GM19328 (cell line): ENCODE measurements around the gene FLT3LG.

Experiments used
- ATAC-seq: cut with Tn5 transposase; IDR thresholded peaks from one replicate; pipeline ENCODE4 v1.9.1; 2021; ENCODE audit warnings: mild to moderate bottlenecking, moderate library complexity; ENCODE audit not compliant: unreplicated experiment

FLT3LG gene

GRCh38 chr19:49507803-49508494, 33.9 kb downstream of the FLT3LG start:
- no peak for ATAC-seq

GRCh38 chr19:49512970-49513745, 39.1 kb downstream of the FLT3LG start:
- ATAC-seq, result no peak

- no peak for ATAC-seq
These were observed 39.7 kb downstream of the FLT3LG start for GRCh38 chr19:49513746-49514118.

- no peak for ATAC-seq
These were observed 40.1 kb downstream of the FLT3LG start for GRCh38 chr19:49514151-49514550.

GRCh38 chr19:49515767-49516166, 41.8 kb downstream of the FLT3LG start:
- ATAC-seq, result no peak

- no peak for ATAC-seq
These were observed 44.0 kb downstream of the FLT3LG start for GRCh38 chr19:49518033-49518432.

- no peak for ATAC-seq
These were observed 46.8 kb downstream of the FLT3LG start for GRCh38 chr19:49520705-49521319.

GRCh38 chr19:49524812-49525455, 50.9 kb downstream of the FLT3LG start:
- ATAC-seq, result no peak

GRCh38 chr19:49528211-49528771, 54.3 kb downstream of the FLT3LG start:
- ATAC-seq, result no peak

GRCh38 chr19:49530708-49531107, 56.7 kb downstream of the FLT3LG start:
- no peak for ATAC-seq

GRCh38 chr19:49533551-49534488, 59.8 kb downstream of the FLT3LG start:
- no peak for ATAC-seq

GRCh38 chr19:49534632-49535385, 60.8 kb downstream of the FLT3LG start:
- ATAC-seq, result no peak
